MM.1S (cell line): ENCODE measurements around the gene MICALL1.
A peak's percentile ranks its signal among the peaks of the same experiment; 100 is the strongest.

Experiments used
- DNase-seq: peaks from one replicate; pipeline ENCODE4 v3.0.0-alpha.2; 2015
- H2AFZ ChIP-seq: fragments of 300-600 bp; sonication (generic); 2 replicates; pipeline ENCODE4 v1.6.0; 2016; ENCODE audit warnings: antibody characterized with exemption, low read length
- H3F3A ChIP-seq: fragments of 300-600 bp; sonication (generic); 2 replicates; pipeline ENCODE4 v1.6.1; 2016; ENCODE audit warnings: mild to moderate bottlenecking, antibody characterized with exemption, low read length, moderate library complexity, mixed read lengths; ENCODE audit not compliant: insufficient read depth
- H3K27ac ChIP-seq: fragments of 300-600 bp; sonication (generic); 2 replicates; pipeline ENCODE4 v1.5.1; 2016; ENCODE audit warnings: mild to moderate bottlenecking, low read length
- H3K27me3 ChIP-seq: fragments of 300-600 bp; sonication (generic); replicated peaks from 2 replicates; pipeline ENCODE4 v1.6.0; 2016; ENCODE audit warnings: low read length; ENCODE audit not compliant: insufficient read depth
- H3K36me3 ChIP-seq: fragments of 300-600 bp; sonication (generic); replicated peaks from 2 replicates; pipeline ENCODE4 v1.6.1; 2016; ENCODE audit warnings: mild to moderate bottlenecking, low read length, mixed read lengths; ENCODE audit not compliant: insufficient read depth
- H3K4me1 ChIP-seq: fragments of 300-600 bp; sonication (generic); 2 replicates; pipeline ENCODE4 v1.6.1; 2016; ENCODE audit warnings: low read length, mixed read lengths
- H3K4me2 ChIP-seq: fragments of 300-600 bp; sonication (generic); 2 replicates; pipeline ENCODE4 v1.6.0; 2016; ENCODE audit warnings: low read depth, low read length
- H3K4me3 ChIP-seq: fragments of 300-600 bp; sonication (generic); 2 replicates; pipeline ENCODE4 v1.5.1; 2016; ENCODE audit warnings: low read length, mixed read lengths
- H3K79me2 ChIP-seq: fragments of 300-600 bp; sonication (generic); 2 replicates; pipeline ENCODE4 v1.6.1; 2016; ENCODE audit warnings: mixed run types, low read length, mixed read lengths
- H3K9ac ChIP-seq: fragments of 300-600 bp; sonication (generic); 2 replicates; pipeline ENCODE4 v1.6.1; 2016; ENCODE audit warnings: low read length, mixed read lengths
- H3K9me2 ChIP-seq: fragments of 300-600 bp; sonication (generic); replicated peaks from 2 replicates; pipeline ENCODE4 v1.6.1; 2016; ENCODE audit warnings: mild to moderate bottlenecking, low read length, mixed read lengths; ENCODE audit not compliant: insufficient read depth
- H3K9me3 ChIP-seq: fragments of 300-600 bp; sonication (generic); replicated peaks from 2 replicates; pipeline ENCODE4 v1.6.1; 2016; ENCODE audit warnings: mild to moderate bottlenecking, low read length, mixed read lengths; ENCODE audit not compliant: insufficient read depth
- H4K20me1 ChIP-seq: fragments of 300-600 bp; sonication (generic); 2 replicates; pipeline ENCODE4 v1.6.1; 2016; ENCODE audit warnings: mild to moderate bottlenecking, low read length, moderate library complexity, mixed read lengths; ENCODE audit not compliant: insufficient read depth
- EZH2 ChIP-seq: fragments of 300-600 bp; sonication (generic); optimal IDR thresholded peaks from 2 replicates; pipeline ENCODE3; 2017; ENCODE audit warnings: low read depth, mild to moderate bottlenecking, antibody characterized with exemption, low read length, mixed read lengths
- EZH2phosphoT487 ChIP-seq: fragments of 300-600 bp; sonication (generic); IDR thresholded peaks from 2 replicates; pipeline ENCODE4 v1.6.1; 2018; ENCODE audit warnings: antibody characterized with exemption, low read length
- TF ChIP-seq, protein P1 (sequence below): fragments of 300-600 bp; sonication (generic); IDR thresholded peaks from 2 replicates; pipeline ENCODE4 v1.5.1; 2016; ENCODE audit warnings: antibody characterized with exemption, low read length, mixed read lengths

Gene MICALL1, protein sequence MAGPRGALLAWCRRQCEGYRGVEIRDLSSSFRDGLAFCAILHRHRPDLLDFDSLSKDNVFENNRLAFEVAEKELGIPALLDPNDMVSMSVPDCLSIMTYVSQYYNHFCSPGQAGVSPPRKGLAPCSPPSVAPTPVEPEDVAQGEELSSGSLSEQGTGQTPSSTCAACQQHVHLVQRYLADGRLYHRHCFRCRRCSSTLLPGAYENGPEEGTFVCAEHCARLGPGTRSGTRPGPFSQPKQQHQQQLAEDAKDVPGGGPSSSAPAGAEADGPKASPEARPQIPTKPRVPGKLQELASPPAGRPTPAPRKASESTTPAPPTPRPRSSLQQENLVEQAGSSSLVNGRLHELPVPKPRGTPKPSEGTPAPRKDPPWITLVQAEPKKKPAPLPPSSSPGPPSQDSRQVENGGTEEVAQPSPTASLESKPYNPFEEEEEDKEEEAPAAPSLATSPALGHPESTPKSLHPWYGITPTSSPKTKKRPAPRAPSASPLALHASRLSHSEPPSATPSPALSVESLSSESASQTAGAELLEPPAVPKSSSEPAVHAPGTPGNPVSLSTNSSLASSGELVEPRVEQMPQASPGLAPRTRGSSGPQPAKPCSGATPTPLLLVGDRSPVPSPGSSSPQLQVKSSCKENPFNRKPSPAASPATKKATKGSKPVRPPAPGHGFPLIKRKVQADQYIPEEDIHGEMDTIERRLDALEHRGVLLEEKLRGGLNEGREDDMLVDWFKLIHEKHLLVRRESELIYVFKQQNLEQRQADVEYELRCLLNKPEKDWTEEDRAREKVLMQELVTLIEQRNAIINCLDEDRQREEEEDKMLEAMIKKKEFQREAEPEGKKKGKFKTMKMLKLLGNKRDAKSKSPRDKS

GRCh38 chr22:37905534-37906363 lies at the start of gene MICALL1:
Gene MICALL1 (plus strand): TSS chr22:37906297. CDS start chr22:37906423, 126 bp downstream.
- H3K27ac ChIP-seq: no peak within 1 kb of the TSS
- TF ChIP-seq EZH2phosphoT487 (no peak), EZH2 (no peak)
- TF ChIP-seq, protein P1, sequence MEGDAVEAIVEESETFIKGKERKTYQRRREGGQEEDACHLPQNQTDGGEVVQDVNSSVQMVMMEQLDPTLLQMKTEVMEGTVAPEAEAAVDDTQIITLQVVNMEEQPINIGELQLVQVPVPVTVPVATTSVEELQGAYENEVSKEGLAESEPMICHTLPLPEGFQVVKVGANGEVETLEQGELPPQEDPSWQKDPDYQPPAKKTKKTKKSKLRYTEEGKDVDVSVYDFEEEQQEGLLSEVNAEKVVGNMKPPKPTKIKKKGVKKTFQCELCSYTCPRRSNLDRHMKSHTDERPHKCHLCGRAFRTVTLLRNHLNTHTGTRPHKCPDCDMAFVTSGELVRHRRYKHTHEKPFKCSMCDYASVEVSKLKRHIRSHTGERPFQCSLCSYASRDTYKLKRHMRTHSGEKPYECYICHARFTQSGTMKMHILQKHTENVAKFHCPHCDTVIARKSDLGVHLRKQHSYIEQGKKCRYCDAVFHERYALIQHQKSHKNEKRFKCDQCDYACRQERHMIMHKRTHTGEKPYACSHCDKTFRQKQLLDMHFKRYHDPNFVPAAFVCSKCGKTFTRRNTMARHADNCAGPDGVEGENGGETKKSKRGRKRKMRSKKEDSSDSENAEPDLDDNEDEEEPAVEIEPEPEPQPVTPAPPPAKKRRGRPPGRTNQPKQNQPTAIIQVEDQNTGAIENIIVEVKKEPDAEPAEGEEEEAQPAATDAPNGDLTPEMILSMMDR: no peak

DNA sequence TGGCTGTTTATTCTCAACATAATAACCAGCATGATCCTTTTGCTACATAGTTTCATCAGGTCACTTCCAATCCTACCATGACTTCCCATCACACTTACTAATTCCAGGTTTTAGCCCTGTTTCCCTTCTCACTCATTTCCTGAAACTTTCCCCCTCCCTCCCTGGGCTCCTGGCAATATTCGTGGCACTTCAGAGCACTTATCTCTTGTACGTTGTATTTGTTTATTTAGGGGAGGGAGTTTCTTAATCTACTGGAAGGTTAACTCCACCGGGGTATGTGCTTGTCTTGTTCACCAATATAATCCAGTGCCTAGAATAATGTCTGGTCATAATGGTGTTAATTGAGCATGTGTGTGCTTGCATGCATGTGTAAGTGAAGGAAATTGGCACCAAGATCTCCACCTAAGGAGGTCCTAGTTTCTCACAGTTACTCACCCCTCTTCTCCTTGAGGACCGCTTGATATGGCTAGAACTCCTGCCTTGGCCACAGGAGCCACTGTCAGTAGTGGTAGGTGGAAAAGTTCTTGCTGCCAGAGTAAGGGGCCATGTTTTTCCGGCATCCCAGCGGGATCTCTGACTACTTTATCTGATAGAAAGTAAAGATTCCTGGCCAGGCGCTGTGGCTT lies 45.2 kb upstream of the MICALL1 start:
- Histone ChIP-seq H3K9me2 (no peaks in the 10 kb centered on the region), H3K4me2 (no peak overlapping the region), H4K20me1 (no peaks in the 10 kb centered on the region), H3K27ac (no peak overlapping the region), H2AFZ (no peak overlapping the region), H3K9ac (no peak overlapping the region), H3F3A (peaks cover 11% of the 10 kb centered on the region; the same call in 1 of the 2 replicates), H3K4me3 (no peak overlapping the region), H3K27me3 (no peaks in the 10 kb centered on the region), H3K9me3 (no peaks in the 10 kb centered on the region), H3K4me1 (no peaks in the 10 kb centered on the region), H3K79me2 (peaks cover 38% of the 10 kb centered on the region), H3K36me3 (peaks cover 8% of the 10 kb centered on the region)
- TF ChIP-seq, protein P1: no peak
- TF ChIP-seq EZH2phosphoT487 (no peak), EZH2 (no peak)
- no peak for DNase-seq

More at GRCh38 chr22:37905534-37906363, at the start of gene MICALL1:
- H3K9ac ChIP-seq: peak within 1 kb of the TSS; percentile 62
- H3K9me3 ChIP-seq: no peaks in the 10 kb centered on the region
- peak within 1 kb of the TSS; percentile 88 for H2AFZ ChIP-seq
- H3K36me3 ChIP-seq: no peaks in the 10 kb centered on the region
- peaks cover 16% of the 10 kb centered on the region for H3F3A ChIP-seq
- DNase-seq: peak; percentile 80
- no peaks in the 10 kb centered on the region for H3K9me2 ChIP-seq
- H4K20me1 ChIP-seq: no peaks in the 10 kb centered on the region
- H3K4me1 ChIP-seq: no peaks in the 10 kb centered on the region
- H3K27me3 ChIP-seq: no peaks in the 10 kb centered on the region
- peak within 1 kb of the TSS; percentile 65 for H3K4me3 ChIP-seq
- H3K79me2 ChIP-seq: peaks cover 12% of the 10 kb centered on the region
- peak within 1 kb of the TSS; percentile 98 for H3K4me2 ChIP-seq

DNA sequence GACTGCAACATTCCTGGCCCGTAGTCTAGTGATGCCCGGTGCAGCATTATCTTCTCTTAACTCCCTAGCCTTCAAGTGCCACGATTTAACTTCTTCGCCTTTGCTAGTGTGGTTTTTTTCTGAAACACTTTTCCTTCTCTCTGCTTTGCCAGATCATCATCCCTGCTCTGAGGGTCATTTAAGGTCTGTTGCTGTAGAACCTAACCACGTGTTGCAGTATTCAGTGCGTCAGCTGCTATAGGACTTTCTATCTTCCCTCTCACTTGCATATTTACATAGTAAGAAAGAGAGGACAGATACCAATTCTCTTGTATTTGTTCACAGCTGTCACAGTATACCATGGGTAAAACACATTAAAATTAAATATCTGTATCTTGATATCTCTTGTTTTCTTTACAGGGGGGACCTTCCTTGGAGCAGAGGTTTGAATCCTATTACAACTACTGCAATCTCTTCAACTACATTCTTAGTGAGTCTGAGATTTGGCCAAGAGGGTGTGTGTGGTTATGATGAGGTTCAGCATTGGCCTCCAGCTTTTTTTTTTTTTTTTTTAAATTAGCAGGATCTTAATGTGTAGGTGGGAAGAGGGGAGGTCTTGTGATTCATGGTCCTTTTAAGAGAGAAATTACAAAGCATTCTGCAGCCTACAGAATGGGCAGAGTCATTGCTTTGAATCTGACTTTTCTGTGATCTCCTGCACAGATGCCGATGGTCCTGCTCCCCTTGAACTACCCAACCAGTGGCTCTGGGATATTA lies 43.3 kb upstream of the MICALL1 start:
- H3K9ac ChIP-seq: no peak overlapping the region
- H3K9me2 ChIP-seq: no peaks in the 10 kb centered on the region
- no peak overlapping the region for H3K4me3 ChIP-seq
- no peaks in the 10 kb centered on the region for H3K27me3 ChIP-seq
- no peak overlapping the region for H3K27ac ChIP-seq
- peaks cover 8% of the 10 kb centered on the region for H3K36me3 ChIP-seq
- H4K20me1 ChIP-seq: no peaks in the 10 kb centered on the region
- H3K4me1 ChIP-seq: no peaks in the 10 kb centered on the region
- peaks cover 11% of the 10 kb centered on the region; the same call in 1 of the 2 replicates for H3F3A ChIP-seq
- H2AFZ ChIP-seq: no peak overlapping the region
- no peak for DNase-seq
- H3K79me2 ChIP-seq: peaks cover 44% of the 10 kb centered on the region
- no peak overlapping the region for H3K4me2 ChIP-seq
- TF ChIP-seq EZH2: no peak
- no peak for TF ChIP-seq EZH2phosphoT487
- TF ChIP-seq, protein P1: no peak
- no peaks in the 10 kb centered on the region for H3K9me3 ChIP-seq
